Upper lobe of left lung (tissue), 4 donors: ENCODE results near the gene ULBP1.
"Not testable (repeated sequence)": the region's sequence is repeated elsewhere in the genome, so short reads cannot be mapped to it uniquely, and the experiment has no call there.

Source experiments
- CTCF ChIP-seq, 6 experiments: fragments of 450-650 bp in 4 of 6; fragments of 200-600 bp in 2 of 6; sonication (generic) in 2 of 6; IDR thresholded peaks; one replicate each; pipeline ENCODE4 v1.5.1; 2016 to 2019; ENCODE audit warnings: antibody characterized with exemption in 6 of 6
- EP300 ChIP-seq, 4 donors: sonication (generic); formaldehyde crosslinking; IDR thresholded peaks; one replicate each; pipeline ENCODE4 v1.5.1; 2017; ENCODE audit warnings: antibody characterized with exemption in 4 of 4, control low read depth in 2 of 4
- POLR2A ChIP-seq, 4 donors: fragments of 450-650 bp; IDR thresholded peaks; one replicate each; pipeline ENCODE4 v1.5.1; 2016 to 2017; ENCODE audit warnings: antibody characterized with exemption in 4 of 4, mild to moderate bottlenecking in 2 of 4
- POLR2AphosphoS5 ChIP-seq, 2 donors: sonication (generic); formaldehyde crosslinking; IDR thresholded peaks; one replicate each; pipeline ENCODE4 v1.5.1; 2017; ENCODE audit warnings: antibody characterized with exemption in 2 of 2

- not testable (repeated sequence) for TF ChIP-seq CTCF, EP300, POLR2AphosphoS5, POLR2A (IDR thresholded peaks at IDR 0.05)
These were observed 39.9 kb downstream of the ULBP1 start for GRCh38 chr6:150003599-150003998.
